GM12801 (cell line): ENCODE results near the gene DPY19L3.

Experiments used
- TF ChIP-seq, protein P1 (sequence below): IDR thresholded peaks from one replicate; pipeline ENCODE4 v1.5.1; 2011; ENCODE audit warnings: control low read depth; ENCODE audit not compliant: insufficient read length; ENCODE audit errors: extremely low read depth

DPY19L3 gene

DNA sequence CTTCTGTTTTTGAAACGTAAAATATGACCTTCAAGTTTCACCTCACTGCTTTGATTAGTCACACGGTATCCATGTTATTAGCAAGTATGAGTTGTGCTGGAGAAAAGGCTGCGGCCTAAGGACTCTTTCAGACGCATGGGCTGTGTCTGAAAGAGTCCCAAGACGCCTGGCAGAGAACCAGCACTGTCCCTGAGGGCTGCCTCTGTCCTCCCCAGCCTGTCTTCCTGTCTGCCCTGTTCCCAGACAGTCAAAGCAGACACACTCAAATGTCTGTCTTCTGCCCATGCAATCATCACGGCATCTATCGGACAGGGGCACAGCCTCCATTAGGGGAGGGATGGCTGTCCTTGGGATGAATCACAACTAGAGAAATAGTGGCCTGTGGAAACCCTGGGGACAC is 65.5 kb downstream of the DPY19L3 start:
- TF ChIP-seq, protein P1, sequence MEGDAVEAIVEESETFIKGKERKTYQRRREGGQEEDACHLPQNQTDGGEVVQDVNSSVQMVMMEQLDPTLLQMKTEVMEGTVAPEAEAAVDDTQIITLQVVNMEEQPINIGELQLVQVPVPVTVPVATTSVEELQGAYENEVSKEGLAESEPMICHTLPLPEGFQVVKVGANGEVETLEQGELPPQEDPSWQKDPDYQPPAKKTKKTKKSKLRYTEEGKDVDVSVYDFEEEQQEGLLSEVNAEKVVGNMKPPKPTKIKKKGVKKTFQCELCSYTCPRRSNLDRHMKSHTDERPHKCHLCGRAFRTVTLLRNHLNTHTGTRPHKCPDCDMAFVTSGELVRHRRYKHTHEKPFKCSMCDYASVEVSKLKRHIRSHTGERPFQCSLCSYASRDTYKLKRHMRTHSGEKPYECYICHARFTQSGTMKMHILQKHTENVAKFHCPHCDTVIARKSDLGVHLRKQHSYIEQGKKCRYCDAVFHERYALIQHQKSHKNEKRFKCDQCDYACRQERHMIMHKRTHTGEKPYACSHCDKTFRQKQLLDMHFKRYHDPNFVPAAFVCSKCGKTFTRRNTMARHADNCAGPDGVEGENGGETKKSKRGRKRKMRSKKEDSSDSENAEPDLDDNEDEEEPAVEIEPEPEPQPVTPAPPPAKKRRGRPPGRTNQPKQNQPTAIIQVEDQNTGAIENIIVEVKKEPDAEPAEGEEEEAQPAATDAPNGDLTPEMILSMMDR = no peak

DNA sequence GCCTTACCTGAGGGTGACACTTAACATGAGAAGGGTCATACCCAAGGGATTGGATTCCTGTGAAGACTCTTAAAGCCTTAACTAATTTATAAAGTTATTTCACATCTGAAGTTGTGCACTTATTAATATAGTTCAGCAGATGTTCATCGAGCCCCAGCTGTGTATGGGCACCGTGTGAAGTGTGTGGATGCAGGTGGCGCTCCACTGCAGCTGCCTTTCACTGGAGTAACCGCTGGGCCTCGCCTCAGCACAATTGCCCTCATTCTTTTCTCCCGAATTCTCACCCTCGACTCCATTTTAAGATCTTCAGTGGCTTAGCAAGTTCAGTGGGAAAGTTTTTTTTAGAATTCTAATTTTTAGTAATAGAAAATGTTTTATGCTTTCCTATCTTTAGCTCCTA is 66.2 kb downstream of the DPY19L3 start:
- TF ChIP-seq, protein P1 = no peak

DNA sequence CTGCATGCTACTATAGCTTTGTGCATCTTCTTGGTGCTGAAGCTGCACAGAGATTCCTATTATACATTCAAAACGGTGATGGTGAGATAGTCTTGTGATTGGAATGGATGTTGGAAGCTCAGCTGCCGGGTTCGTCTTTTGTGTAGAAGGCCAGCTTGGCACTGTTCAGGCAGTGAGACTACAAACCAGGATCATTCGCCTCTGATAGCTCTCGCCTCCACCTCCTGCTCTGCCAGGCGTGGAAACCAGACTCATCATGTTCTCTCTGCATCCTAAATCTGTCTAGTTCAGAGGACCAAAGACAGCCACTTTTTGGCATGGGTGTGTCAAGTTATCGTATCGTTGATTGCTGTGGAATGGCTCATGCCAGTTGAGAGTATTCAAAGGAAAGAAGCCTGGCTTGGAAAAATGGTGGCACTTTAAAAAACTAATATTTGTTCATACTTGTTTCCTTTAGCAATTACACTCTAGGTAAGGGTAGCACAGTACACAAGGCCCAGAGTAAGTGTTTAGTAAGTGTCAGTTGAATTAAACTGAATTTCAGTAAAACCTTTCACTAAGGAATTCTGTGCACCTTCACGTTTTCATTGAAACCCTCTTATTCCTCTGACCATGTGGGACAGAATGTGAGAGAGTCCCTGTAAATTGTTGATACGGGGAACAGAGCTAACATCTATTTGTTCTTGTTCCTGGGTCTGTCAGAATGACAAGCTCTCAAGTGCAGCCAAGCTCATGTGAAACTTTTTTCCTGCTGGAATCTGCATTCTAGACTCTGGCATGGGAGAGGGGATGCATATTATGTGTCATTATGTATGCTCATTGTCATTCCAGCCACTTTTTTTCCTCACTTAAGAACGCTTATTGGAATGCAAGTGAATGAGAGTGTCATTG is 69.8 kb downstream of the DPY19L3 start:
- TF ChIP-seq, protein P1 = no peak

DNA sequence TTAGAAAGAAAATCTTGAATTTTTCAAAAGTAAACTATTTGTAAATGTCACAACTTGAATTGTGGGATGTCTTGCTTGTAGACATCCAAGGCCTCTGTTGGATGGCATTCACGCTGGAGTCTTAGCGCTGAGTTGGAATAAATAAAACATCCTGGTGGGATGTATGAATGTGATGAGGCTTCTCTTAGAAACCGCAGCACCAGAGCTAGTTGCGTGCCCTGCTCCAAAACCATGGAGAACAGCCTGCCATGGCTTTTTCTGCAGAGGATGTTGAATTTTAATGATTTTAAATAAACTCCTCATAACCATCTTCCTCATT is 70.4 kb downstream of the DPY19L3 start:
- TF ChIP-seq, protein P1 = no peak

DNA sequence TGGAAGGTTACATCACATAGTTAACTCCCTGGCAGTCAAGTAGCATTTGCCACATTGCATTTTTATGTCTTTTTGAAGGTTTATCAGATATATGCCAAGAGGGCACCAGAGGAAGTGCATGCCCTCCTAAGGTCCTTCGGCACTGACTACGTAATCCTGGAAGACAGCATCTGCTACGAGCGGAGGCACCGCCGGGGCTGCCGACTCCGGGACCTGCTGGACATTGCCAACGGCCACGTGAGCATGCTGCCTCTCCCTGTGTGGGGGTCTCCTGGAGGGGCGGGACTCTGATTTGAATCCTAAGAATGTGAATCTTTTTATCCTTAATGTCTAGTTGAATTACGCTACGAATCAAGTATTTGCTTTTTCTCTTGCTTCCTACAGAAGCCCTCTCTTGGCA is 74.8 kb downstream of the DPY19L3 start:
- TF ChIP-seq, protein P1 = no peak

DNA sequence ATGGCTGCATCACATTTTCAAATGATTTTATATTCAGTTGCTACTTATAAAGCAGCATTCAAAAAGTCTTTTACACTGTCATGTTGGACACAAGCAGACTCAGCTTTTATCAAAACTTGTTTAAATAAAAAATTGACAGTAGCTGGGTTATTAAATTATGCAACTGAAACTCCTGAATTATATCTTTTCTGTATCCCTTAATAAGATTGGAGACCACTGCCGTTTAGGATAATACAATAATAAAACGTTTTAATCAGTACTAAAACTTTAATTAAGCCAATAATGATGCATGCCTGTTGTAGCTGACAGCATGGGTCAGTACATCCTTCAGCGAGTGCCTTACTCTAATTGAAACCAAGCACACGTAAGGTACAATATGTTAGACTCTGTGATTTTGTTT is 78.0 kb downstream of the DPY19L3 start:
- TF ChIP-seq, protein P1 = no peak

DNA sequence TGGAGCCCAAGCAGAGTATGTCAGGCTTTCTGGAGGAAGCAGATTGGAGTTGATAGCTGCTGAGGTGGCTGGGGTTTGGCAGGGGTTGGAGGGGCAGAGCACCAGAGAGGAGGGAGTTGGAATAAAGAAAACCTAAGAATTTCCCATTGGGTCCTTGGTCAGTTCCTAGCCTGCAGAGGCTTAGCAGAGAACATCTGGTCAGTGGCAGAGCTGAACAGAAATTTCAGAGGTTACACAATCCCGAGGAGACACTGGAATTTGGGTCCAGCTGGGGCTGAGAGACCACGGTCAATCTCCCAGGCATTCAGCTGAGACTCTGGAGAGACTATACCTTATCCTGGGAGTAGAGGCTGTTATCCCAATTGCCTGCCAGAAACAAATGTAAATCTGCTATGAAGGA is 84.4 kb downstream of the DPY19L3 start:
- TF ChIP-seq, protein P1 = no peak
